Measurements from ENCODE around the gene FN3K.
"Not testable (repeated sequence)": the region's sequence is repeated elsewhere in the genome, so short reads cannot be mapped to it uniquely, and the experiment has no call there.

GRCh38 chr17:82777778-82778375, 42.5 kb downstream of the FN3K start:
- not testable (repeated sequence) for TF ChIP-seq POLR2A (IDR thresholded peaks at IDR 0.05; ENCODE audit: low read depth); EP300 (IDR thresholded peaks at IDR 0.05)
- TF ChIP-seq, protein P1, sequence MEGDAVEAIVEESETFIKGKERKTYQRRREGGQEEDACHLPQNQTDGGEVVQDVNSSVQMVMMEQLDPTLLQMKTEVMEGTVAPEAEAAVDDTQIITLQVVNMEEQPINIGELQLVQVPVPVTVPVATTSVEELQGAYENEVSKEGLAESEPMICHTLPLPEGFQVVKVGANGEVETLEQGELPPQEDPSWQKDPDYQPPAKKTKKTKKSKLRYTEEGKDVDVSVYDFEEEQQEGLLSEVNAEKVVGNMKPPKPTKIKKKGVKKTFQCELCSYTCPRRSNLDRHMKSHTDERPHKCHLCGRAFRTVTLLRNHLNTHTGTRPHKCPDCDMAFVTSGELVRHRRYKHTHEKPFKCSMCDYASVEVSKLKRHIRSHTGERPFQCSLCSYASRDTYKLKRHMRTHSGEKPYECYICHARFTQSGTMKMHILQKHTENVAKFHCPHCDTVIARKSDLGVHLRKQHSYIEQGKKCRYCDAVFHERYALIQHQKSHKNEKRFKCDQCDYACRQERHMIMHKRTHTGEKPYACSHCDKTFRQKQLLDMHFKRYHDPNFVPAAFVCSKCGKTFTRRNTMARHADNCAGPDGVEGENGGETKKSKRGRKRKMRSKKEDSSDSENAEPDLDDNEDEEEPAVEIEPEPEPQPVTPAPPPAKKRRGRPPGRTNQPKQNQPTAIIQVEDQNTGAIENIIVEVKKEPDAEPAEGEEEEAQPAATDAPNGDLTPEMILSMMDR (IDR thresholded peaks at IDR 0.05) = peak; percentile 25 to 51 (median 51)

Data from esophagus muscularis mucosa (tissue), 4 donors.